HG03469 (cell line): ENCODE results near the gene PTPRN2.
"Not testable (repeated sequence)": the region's sequence is repeated elsewhere in the genome, so short reads cannot be mapped to it uniquely, and the experiment has no call there.

ENCODE experiments used
- ATAC-seq: cut with Tn5 transposase; IDR thresholded peaks from one replicate; pipeline ENCODE4 v1.9.1; 2021; ENCODE audit warnings: mild to moderate bottlenecking, moderate library complexity, moderate number of reproducible peaks; ENCODE audit not compliant: unreplicated experiment

Gene PTPRN2

DNA sequence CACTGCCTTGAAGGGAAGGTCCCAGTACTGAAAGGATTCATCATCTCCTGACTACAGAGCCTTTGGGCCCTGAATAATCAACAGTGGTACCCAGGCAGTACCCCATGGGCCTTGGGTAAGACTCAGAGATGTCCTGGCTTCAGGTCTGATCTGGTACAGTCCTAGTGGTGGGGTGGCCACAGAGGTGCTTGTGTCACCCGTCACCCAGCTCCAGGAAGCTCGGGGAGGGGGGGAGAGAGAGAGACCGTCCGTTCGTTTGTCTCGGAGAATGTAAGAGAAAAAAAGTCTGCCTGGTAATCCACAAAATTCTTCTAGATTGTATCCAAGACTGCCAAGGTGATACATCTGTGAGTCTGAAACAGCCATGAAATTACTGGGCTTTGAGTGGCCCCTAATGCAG lies 381.3 kb downstream of the PTPRN2 start:
- no peak for ATAC-seq

GRCh38 chr7:158204453-158204852 lies 383.2 kb downstream of the PTPRN2 start:
- no peak for ATAC-seq

- not testable (repeated sequence) for ATAC-seq
Measured at GRCh38 chr7:158203948-158204347, 383.7 kb downstream of the PTPRN2 start.

GRCh38 chr7:158194365-158194900 lies 393.2 kb downstream of the PTPRN2 start:
- ATAC-seq: no peak

GRCh38 chr7:158193446-158193845 lies 394.2 kb downstream of the PTPRN2 start:
- ATAC-seq: no peak

DNA sequence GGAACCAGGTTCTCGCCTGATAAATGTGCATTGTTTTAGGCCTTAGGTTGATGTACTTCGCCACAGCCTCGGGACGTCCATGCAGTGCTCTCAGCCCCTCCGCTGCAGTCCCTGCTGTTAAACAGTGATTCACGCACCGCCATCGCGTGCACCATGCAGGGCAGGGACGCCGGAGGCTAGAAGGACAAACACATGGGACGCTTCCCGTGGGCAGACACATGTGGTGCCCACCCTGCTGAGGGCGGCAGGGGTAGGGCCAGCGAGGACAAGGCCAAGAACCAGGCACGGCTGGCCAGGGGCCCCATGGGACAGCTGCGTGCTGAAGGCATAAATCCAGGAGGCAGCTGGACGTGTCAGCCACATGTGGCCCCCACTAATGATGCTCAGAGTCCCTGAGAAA lies 394.7 kb downstream of the PTPRN2 start:
- no peak for ATAC-seq

- ATAC-seq: no peak
Measured at GRCh38 chr7:158192184-158192835, 395.3 kb downstream of the PTPRN2 start.

DNA sequence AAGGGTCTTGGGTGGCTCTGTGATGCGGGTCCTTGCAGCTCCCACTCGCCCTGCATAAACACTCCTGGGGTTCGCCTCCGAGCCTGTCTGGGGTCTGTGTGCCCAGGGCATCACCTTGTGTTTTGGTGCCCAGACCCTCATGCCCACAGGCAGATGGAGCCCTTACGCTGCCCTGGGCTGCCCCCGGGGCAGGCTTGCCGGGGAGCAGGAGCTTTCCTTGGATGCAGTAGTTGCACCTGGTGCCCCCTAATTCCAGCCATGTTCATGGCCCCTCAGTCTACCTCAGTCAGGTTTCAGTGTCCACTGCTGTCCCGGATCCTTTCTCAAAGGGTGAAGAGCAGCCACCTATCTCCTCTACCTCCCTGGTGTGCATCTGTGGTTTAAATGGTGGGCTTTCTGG lies 396.0 kb downstream of the PTPRN2 start:
- ATAC-seq: no peak

DNA sequence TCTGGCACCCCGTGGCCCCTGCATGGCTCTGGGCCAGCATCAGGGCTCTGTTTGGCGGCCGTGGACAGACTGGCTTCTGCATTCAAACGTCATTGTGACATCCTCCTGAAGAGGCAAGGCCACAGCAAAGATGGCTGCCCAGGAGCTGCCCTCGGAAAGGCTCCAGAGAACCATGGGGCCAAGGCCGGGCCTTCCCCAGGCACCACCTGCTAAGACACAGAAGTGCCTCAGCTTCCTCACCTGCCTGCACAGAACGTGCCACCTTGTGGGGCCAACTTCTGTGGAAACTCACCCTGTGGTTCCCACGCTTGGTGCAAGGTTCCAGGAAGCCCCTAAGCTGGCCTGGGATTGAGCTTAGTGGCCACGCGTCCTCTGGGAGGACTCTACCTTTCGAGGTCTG lies 396.9 kb downstream of the PTPRN2 start:
- ATAC-seq: no peak

DNA sequence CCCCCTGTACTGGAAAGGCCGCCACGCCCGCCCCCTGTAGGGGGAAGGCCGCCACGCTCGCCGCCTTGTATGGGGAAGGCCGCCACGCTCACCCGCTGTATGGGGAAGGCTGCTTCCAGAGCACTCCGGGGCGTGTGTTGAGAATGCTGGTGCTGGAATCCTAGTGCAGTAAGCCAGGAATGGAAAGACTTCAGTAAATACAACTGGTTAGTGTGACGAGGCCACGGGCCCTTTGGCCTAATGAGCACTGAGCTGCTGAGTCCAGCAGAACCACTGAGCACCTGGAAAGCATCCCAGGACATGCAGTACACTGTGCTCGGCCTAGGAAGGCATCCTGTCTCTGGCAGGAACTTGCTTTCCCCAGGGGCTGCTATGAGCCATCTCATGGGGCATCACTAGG lies 398.9 kb downstream of the PTPRN2 start:
- ATAC-seq: no peak

DNA sequence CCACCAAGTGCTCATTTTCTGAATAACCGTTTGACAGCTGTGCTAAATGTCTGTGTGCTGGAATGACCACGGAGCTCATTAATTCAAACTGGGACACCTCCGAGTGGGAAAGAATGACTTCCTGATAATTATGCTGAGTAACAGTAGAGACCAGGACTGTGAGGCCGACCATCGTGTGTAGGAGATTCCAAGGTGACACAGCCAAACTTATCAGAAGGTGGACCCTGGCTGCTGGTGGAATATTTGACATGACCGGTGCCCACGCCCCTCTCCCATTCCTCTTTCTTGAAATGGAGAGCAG lies 400.0 kb downstream of the PTPRN2 start:
- ATAC-seq: no peak

GRCh38 chr7:158186864-158187693 lies 400.5 kb downstream of the PTPRN2 start:
- no peak for ATAC-seq

GRCh38 chr7:158186406-158186805 lies 401.2 kb downstream of the PTPRN2 start:
- no peak for ATAC-seq

DNA sequence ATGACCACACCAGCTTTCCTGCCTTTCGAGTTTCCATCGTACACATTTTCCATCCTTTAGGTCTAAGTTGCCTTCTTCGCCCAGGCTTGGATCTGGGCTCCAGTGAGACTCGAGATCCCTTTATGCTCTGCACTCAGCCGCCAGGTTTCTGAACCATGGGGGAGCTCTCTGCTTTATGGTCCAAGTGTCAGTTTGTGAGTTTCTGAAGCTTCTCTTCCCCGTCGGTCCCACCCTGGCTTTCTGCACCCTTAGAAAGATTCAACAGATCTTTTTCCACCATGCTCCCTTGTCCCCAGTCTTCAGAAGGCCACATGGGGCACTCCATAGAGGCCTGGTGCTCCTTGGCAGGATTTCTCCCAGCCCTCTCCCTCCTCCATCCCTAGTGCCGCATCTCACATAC lies 402.0 kb downstream of the PTPRN2 start:
- no peak for ATAC-seq

GRCh38 chr7:158183431-158183830 lies 404.2 kb downstream of the PTPRN2 start:
- ATAC-seq: no peak

DNA sequence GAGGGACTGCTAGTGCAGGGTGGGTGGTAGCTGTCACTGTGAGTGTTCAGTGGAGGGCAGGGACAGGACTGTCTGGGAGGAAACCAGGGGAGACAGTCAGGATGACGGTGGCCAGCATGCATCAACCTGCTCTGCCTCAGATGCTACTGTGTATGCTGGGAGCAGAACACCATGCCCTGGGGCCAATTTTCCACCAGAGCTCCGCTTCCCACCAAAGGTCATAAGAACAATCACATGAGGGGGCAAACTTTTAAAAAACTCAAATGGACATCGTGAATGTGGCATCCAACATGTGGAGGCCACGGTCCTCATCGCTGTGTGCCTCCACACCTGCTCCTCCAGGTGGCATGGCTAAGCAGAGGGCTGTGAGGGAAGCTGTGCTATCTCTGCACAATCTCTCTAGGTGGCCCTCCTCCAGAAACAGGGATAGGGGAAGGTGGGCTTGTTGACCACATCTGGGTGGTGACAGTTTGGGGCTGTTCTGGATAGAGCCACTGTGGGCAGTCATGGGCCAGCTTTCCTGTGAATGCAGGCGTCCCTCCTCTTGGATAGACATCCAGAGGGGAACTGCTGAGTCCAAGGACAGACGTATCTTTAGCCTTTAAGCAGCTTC lies 411.0 kb downstream of the PTPRN2 start:
- ATAC-seq: no peak

GRCh38 chr7:158175779-158176178 lies 411.8 kb downstream of the PTPRN2 start:
- ATAC-seq: no peak

GRCh38 chr7:158174947-158175346 lies 412.7 kb downstream of the PTPRN2 start:
- ATAC-seq: no peak

DNA sequence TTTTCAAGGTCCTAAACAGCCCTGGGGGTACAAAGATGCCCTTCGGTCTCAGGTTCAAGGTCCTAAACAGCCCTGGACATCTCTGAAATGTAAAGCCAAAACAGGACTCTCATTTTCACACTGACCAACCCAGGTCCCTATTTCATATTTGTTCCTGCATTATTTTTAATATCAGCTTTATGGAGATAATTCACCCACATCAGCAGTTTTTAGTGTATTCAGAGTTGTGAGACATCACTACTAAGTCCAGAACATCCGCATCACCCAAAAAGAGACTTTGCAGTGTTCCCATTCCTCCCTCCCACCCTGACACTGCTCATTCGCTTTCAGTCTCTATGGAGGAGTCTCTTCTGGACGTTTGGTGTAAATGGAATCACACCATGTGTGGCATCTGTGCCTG lies 420.2 kb downstream of the PTPRN2 start:
- no peak for ATAC-seq

GRCh38 chr7:158166386-158167340 lies 421.0 kb downstream of the PTPRN2 start:
- no peak for ATAC-seq

DNA sequence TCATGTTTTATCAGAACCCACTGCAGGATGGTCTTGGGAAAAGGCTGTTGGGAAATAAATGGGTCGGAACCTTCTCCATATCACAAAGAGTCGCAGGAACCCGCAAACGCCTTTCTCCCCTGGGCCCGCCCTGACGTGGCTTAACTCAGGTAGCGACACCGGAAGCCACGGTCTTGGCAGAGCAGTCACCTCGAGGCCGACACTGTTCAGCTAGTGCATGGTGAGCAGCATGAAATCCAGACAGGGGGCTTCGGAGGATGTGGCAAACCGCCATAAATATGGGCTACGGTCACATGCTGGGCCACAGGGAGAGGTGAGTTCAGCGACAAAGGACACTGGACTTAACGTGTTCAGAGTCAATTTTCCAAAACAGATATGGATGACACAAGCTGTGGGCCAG lies 421.9 kb downstream of the PTPRN2 start:
- no peak for ATAC-seq
